ENCODE data around the gene HADH. TPM values are rescaled to one million over a fixed set of nuclear protein-coding genes. Genes with fewer than 3 reads are reported as not detected.
"Not testable (repeated sequence)": the region's sequence is repeated elsewhere in the genome, so short reads cannot be mapped to it uniquely, and the experiment has no call there.

Gene HADH
- total RNA-seq, 1 donor from 2014 or later = 249 TPM

- DNase-seq = no peak
- intact Hi-C loops (cut with DNase I) = loop anchor here (10.0 kb wide), 1 partner anchor 57 kb away; the partner anchor contains the start of gene CYP2U1
- ATAC-seq (ENCODE audit: poor library complexity) = no peak
Observed at GRCh38 chr4:107991945-107992630, 2.4 kb downstream of the HADH start.

- intact Hi-C loops (cut with DNase I) = loop anchor here (10.0 kb wide), 1 partner anchor 59 kb away; the partner anchor contains the start of gene CYP2U1
- ATAC-seq (ENCODE audit: poor library complexity) (no peak), DNase-seq (no peak)
Observed at GRCh38 chr4:107993969-107994368, 4.3 kb downstream of the HADH start.

GRCh38 chr4:107994894-107995293, 5.2 kb downstream of the HADH start:
- ATAC-seq (ENCODE audit: poor library complexity) (no peak), DNase-seq (no peak)
- intact Hi-C loops (cut with DNase I) = loop anchor here (10.0 kb wide), 1 partner anchor 60 kb away; the partner anchor contains the start of gene CYP2U1

- DNase-seq (no peak), ATAC-seq (ENCODE audit: poor library complexity) (peak; percentile 89)
- intact Hi-C loops (cut with DNase I) = loop anchor here (10.0 kb wide), 1 partner anchor 62 kb away; the partner anchor contains the start of gene CYP2U1
Observed at GRCh38 chr4:107996949-107997788, 7.5 kb downstream of the HADH start.

GRCh38 chr4:107997794-107998193, 8.1 kb downstream of the HADH start:
- intact Hi-C loops (cut with DNase I) = loop anchor here (10.0 kb wide), 1 partner anchor 63 kb away; the partner anchor contains the start of gene CYP2U1
- DNase-seq (no peak), ATAC-seq (ENCODE audit: poor library complexity) (peak; percentile 10)

- ATAC-seq (ENCODE audit: poor library complexity) (peak; percentile 30), DNase-seq (no peak)
- intact Hi-C loops (cut with DNase I) = loop anchor here (10.0 kb wide), 1 partner anchor 65 kb away; the partner anchor contains the start of gene CYP2U1
Observed at GRCh38 chr4:107999932-108000539, 10.3 kb downstream of the HADH start.

- intact Hi-C loops (cut with DNase I) = no loop called here
- ATAC-seq (ENCODE audit: poor library complexity) = no peak
- no peak for DNase-seq
Observed at GRCh38 chr4:108001540-108002135, 11.9 kb downstream of the HADH start.

- intact Hi-C loops (cut with DNase I) = no loop called here
- DNase-seq (no peak), ATAC-seq (ENCODE audit: poor library complexity) (peak; percentile 25)
Observed at GRCh38 chr4:108003982-108004515, 14.4 kb downstream of the HADH start.

- ATAC-seq (ENCODE audit: poor library complexity) (no peak), DNase-seq (no peak)
- intact Hi-C loops (cut with DNase I) = no loop called here
Observed at GRCh38 chr4:108004646-108005045, 15.0 kb downstream of the HADH start.

- no peak for DNase-seq
- intact Hi-C loops (cut with DNase I) = no loop called here
- no peak for ATAC-seq (ENCODE audit: poor library complexity)
Observed at GRCh38 chr4:108005807-108006206, 16.1 kb downstream of the HADH start.

GRCh38 chr4:108006361-108006760, 16.7 kb downstream of the HADH start:
- intact Hi-C loops (cut with DNase I) = no loop called here
- ATAC-seq (ENCODE audit: poor library complexity) = no peak
- no peak for DNase-seq

- no peak for ATAC-seq (ENCODE audit: poor library complexity)
- intact Hi-C loops (cut with DNase I) = no loop called here
- no peak for DNase-seq
Observed at GRCh38 chr4:108007984-108008383, 18.3 kb downstream of the HADH start.

- intact Hi-C loops (cut with DNase I) = no loop called here
- no peak for DNase-seq
- peak; percentile 26 for ATAC-seq (ENCODE audit: poor library complexity)
Observed at GRCh38 chr4:108008721-108009120, 19.0 kb downstream of the HADH start.

GRCh38 chr4:108010167-108010566, 20.5 kb downstream of the HADH start:
- intact Hi-C loops (cut with DNase I) = no loop called here
- ATAC-seq (ENCODE audit: poor library complexity) (no peak), DNase-seq (no peak)

- intact Hi-C loops (cut with DNase I); ATAC-seq (ENCODE audit: poor library complexity): not testable (repeated sequence)
Observed at GRCh38 chr4:108012382-108012781, 22.7 kb downstream of the HADH start.

GRCh38 chr4:108013327-108013726, 23.6 kb downstream of the HADH start:
- DNase-seq (no peak), ATAC-seq (ENCODE audit: poor library complexity) (no peak)
- intact Hi-C loops (cut with DNase I) = no loop called here

More at GRCh38 chr4:108012382-108012781, 22.7 kb downstream of the HADH start:
- not testable (repeated sequence) for DNase-seq

- DNase-seq = no peak
Observed at GRCh38 chr4:108013955-108014354, 24.3 kb downstream of the HADH start.

GRCh38 chr4:108018040-108018883, 28.6 kb downstream of the HADH start:
- DNase-seq = peak; percentile 83
- peak; percentile 87 for ATAC-seq (ENCODE audit: poor library complexity)
- intact Hi-C loops (cut with DNase I) = no loop called here

More at GRCh38 chr4:108013955-108014354, 24.3 kb downstream of the HADH start:
- ATAC-seq (ENCODE audit: poor library complexity) = no peak
- intact Hi-C loops (cut with DNase I) = no loop called here

Data from Right ventricle myocardium superior (tissue), 1 donor.